ENCODE data around the gene NQO2.
A peak's percentile ranks its signal among the peaks of the same experiment; 100 is the strongest.
"Not testable (repeated sequence)": the region's sequence is repeated elsewhere in the genome, so short reads cannot be mapped to it uniquely, and the experiment has no call there.

Gene NQO2

GRCh38 chr6:2970034-2970685 is 29.5 kb upstream of the NQO2 start:
- no peak for DNase-seq (ENCODE audit: low read depth)

GRCh38 chr6:2970753-2971419 is 28.8 kb upstream of the NQO2 start:
- peak; percentile 16 for DNase-seq (ENCODE audit: low read depth)

GRCh38 chr6:2971420-2972218 is 28.1 kb upstream of the NQO2 start, which contains the start of gene SERPINB6:
SERPINB6 (minus strand) TSS chr6:2971567; CDS start chr6:2959332, 12,235 bp downstream.
- no peak for DNase-seq (ENCODE audit: low read depth)

GRCh38 chr6:2972219-2972487 is 27.5 kb upstream of the NQO2 start:
- not testable (repeated sequence) for DNase-seq (ENCODE audit: low read depth)

GRCh38 chr6:2972685-2973084 is 27.0 kb upstream of the NQO2 start:
- DNase-seq (ENCODE audit: low read depth), result not testable (repeated sequence)

- not testable (repeated sequence) for DNase-seq (ENCODE audit: low read depth)
These were observed 26.5 kb upstream of the NQO2 start for GRCh38 chr6:2973180-2973579.

- DNase-seq (ENCODE audit: low read depth), result no peak
These were observed 26.0 kb upstream of the NQO2 start for GRCh38 chr6:2973676-2974075.

GRCh38 chr6:2976060-2976459 is 23.6 kb upstream of the NQO2 start:
- no peak for DNase-seq (ENCODE audit: low read depth)

- DNase-seq (ENCODE audit: low read depth), result no peak
These were observed 23.1 kb upstream of the NQO2 start for GRCh38 chr6:2976571-2977085.

- DNase-seq (ENCODE audit: low read depth), result no peak
These were observed 22.4 kb upstream of the NQO2 start for GRCh38 chr6:2977290-2977689.

- no peak for DNase-seq (ENCODE audit: low read depth)
These were observed 21.7 kb upstream of the NQO2 start for GRCh38 chr6:2977799-2978590.

GRCh38 chr6:2978923-2979322 is 20.8 kb upstream of the NQO2 start:
- no peak for DNase-seq (ENCODE audit: low read depth)

- DNase-seq (ENCODE audit: low read depth), result no peak
These were observed 19.8 kb upstream of the NQO2 start for GRCh38 chr6:2979819-2980464.

- DNase-seq (ENCODE audit: low read depth), result no peak
These were observed 19.2 kb upstream of the NQO2 start for GRCh38 chr6:2980465-2980855.

GRCh38 chr6:2982426-2983117 is 17.1 kb upstream of the NQO2 start:
- DNase-seq (ENCODE audit: low read depth), result no peak

- DNase-seq (ENCODE audit: low read depth), result no peak
These were observed 14.8 kb upstream of the NQO2 start for GRCh38 chr6:2984738-2985406.

- no peak for DNase-seq (ENCODE audit: low read depth)
These were observed 12.9 kb upstream of the NQO2 start for GRCh38 chr6:2986722-2987221.

GRCh38 chr6:2988094-2988425 is 11.6 kb upstream of the NQO2 start:
- DNase-seq (ENCODE audit: low read depth), result no peak

GRCh38 chr6:2988426-2989331 is 11.0 kb upstream of the NQO2 start:
- DNase-seq (ENCODE audit: low read depth), result no peak
